PC-3 (cell line): ENCODE data around the gene KNL1.

Experiments
- EZH2phosphoT487 ChIP-seq: fragments of 300-600 bp; sonication (generic); IDR thresholded peaks from 2 replicates; pipeline ENCODE4 v1.6.1; 2018; ENCODE audit warnings: mild to moderate bottlenecking, antibody characterized with exemption, low read length, borderline replicate concordance
- TF ChIP-seq, protein P1 (sequence below): fragments of 300-600 bp; sonication (generic); conservative IDR thresholded peaks from 2 replicates; pipeline ENCODE4 v1.5.1; 2017; ENCODE audit warnings: antibody characterized with exemption, low read depth, mild to moderate bottlenecking, low read length

DNA sequence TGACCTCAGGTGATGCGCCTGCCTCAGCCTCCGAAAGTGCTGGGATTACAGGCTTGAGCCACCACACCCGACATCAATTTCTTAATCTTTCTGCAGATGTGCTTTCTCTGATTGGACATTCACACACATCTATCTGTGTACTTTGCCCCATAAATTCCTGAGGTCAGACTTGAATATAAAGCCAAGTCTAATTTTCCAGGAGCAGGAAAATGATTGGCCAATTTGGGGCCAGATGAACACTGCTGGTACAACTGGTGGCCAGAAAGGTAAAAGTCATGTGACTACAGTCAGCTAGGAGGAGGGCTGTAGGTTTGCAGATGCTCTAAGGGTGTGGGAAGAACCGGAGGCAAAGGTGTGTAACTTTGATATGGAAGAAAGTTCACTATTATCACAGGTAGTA lies 97.7 kb downstream of the KNL1 start:
- TF ChIP-seq, protein P1, sequence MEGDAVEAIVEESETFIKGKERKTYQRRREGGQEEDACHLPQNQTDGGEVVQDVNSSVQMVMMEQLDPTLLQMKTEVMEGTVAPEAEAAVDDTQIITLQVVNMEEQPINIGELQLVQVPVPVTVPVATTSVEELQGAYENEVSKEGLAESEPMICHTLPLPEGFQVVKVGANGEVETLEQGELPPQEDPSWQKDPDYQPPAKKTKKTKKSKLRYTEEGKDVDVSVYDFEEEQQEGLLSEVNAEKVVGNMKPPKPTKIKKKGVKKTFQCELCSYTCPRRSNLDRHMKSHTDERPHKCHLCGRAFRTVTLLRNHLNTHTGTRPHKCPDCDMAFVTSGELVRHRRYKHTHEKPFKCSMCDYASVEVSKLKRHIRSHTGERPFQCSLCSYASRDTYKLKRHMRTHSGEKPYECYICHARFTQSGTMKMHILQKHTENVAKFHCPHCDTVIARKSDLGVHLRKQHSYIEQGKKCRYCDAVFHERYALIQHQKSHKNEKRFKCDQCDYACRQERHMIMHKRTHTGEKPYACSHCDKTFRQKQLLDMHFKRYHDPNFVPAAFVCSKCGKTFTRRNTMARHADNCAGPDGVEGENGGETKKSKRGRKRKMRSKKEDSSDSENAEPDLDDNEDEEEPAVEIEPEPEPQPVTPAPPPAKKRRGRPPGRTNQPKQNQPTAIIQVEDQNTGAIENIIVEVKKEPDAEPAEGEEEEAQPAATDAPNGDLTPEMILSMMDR: no peak
- TF ChIP-seq EZH2phosphoT487: no peak
